Transverse colon (tissue), 3 donors: ENCODE results near the gene HDHD3.

Experiments
- CTCF ChIP-seq, 5 experiments: fragments of 200-600 bp in 3 of 5; fragments of 450-650 bp in 2 of 5; sonication (generic) in 3 of 5; IDR thresholded peaks; 1 replicate in 2 of 5; 2 replicates in 3 of 5; pipeline ENCODE4 v1.5.1; 2016 to 2017; ENCODE audit warnings: antibody characterized with exemption in 5 of 5, inconsistent platforms in 3 of 5, mild to moderate bottlenecking in 2 of 5, moderate library complexity in 1 of 5
- EP300 ChIP-seq: sonication (generic); formaldehyde crosslinking; IDR thresholded peaks from one replicate; pipeline ENCODE4 v1.6.1; 2017; ENCODE audit warnings: antibody characterized with exemption, low read depth
- POLR2A ChIP-seq: fragments of 450-650 bp; IDR thresholded peaks from one replicate; pipeline ENCODE4 v1.6.1; 2016; ENCODE audit warnings: antibody characterized with exemption, mild to moderate bottlenecking, moderate library complexity

DNA sequence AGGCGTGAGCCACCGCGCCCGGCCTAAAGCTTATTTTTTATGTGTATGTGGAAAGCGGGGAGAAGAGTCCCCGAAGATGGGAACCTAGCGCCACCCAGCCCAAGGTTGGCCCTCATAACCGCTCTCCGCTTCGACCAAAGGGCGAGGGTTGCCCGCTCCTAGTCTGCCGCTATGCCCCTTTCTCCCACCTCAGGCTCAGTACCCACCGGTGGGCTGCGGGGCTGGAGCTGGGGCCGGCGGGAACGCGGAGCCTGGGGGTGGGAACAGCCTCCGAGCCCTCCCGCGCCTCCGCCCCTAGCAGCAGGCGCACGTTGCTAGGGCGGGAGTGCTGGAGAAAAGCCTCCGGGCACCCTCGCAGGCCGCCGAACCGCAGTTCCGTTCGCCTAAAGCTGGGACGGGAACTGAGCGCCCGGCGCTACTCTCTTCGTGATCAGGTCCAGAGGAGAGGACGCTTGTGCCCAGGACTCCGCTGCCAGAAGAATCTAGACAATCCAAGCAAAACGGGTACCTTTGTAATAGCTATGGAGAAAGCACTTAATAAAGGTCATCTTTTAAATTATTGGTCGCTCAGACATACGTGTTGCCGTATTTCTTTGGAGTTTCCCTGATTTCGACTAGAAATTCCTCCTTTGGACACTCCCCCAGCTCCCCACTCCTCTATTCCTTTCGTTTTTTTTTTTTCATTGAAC lies 36.6 kb downstream of the HDHD3 start, which contains the start of gene WDR31:
- TF ChIP-seq EP300 (no peak), POLR2A (peak; percentile 25), CTCF (IDR thresholded peaks at IDR 0.05) (no peak)
